NB4 (cell line): ENCODE data around the gene GFER.
"Not testable (repeated sequence)": the region's sequence is repeated elsewhere in the genome, so short reads cannot be mapped to it uniquely, and the experiment has no call there.

Experiments used
- DNase-seq: peaks from one replicate; pipeline ENCODE4 v3.0.0; 2010; ENCODE audit warnings: low read depth
- H3K4me3 ChIP-seq: one replicate; pipeline ENCODE4 v1.5.1; 2011; ENCODE audit warnings: mild to moderate bottlenecking, low read depth, low read length, moderate library complexity
- MYC ChIP-seq: IDR thresholded peaks from 2 replicates; pipeline ENCODE4 v1.6.1; 2011; ENCODE audit warnings: low read depth, low read length
- POLR2A ChIP-seq: IDR thresholded peaks from 2 replicates; pipeline ENCODE4 v1.6.1; 2011; ENCODE audit warnings: mild to moderate bottlenecking; ENCODE audit not compliant: insufficient read length; ENCODE audit errors: extremely low read depth
- TF ChIP-seq, protein P1 (sequence below): IDR thresholded peaks from 2 replicates; pipeline ENCODE4 v1.6.1; 2011; ENCODE audit warnings: low read depth, low read length
- TF ChIP-seq, protein P2 (sequence below): IDR thresholded peaks from one replicate; pipeline ENCODE4 v1.5.1; 2012; ENCODE audit warnings: low read depth, low read length

The GFER gene

DNA sequence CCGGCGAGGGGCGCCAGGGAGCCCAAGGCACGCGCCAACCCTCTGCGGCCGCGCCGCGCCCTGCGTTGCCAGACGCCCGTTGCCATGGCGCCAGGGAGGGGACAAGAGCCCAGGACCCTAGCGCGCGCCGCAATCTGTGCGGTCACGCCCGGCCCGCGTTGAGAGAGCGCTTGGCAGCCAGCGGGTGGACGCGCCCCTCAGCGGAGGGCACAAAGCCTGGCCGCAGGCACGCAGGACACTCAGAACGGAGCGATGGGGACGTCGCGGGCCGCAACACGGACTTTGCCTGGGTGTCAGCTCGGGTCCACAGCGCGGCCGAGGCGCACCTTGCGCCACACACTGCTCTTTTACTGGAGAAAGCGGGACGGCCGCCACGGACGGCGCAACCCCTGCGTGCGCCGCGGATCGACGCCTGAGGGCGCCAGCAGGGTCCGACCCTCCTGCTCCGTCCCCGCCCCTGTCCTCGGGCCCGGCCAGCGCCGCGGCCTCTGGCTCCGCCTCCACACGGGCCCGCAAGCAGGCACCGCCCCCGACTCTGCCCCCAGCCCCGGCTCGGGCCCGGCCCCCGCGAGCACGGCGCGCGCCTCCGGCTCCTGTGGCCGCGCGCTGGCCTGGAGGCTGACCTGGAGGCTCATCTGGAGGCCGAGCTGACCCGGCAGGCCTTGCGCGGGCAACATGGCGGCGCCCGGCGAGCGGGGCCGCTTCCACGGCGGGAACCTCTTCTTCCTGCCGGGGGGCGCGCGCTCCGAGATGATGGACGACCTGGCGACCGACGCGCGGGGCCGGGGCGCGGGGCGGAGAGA is at the start of gene GFER:
Gene GFER (plus strand): TSS at position 650 of the 803 bp plus-strand sequence. CDS start 26 bp downstream, at position 676.
- TF ChIP-seq, protein P1, sequence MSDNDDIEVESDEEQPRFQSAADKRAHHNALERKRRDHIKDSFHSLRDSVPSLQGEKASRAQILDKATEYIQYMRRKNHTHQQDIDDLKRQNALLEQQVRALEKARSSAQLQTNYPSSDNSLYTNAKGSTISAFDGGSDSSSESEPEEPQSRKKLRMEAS = 0 out of 2 replicates have a peak, but pooled peaks have one; percentile 7
- peak; percentile 70 for TF ChIP-seq POLR2A
- TF ChIP-seq, protein P2, sequence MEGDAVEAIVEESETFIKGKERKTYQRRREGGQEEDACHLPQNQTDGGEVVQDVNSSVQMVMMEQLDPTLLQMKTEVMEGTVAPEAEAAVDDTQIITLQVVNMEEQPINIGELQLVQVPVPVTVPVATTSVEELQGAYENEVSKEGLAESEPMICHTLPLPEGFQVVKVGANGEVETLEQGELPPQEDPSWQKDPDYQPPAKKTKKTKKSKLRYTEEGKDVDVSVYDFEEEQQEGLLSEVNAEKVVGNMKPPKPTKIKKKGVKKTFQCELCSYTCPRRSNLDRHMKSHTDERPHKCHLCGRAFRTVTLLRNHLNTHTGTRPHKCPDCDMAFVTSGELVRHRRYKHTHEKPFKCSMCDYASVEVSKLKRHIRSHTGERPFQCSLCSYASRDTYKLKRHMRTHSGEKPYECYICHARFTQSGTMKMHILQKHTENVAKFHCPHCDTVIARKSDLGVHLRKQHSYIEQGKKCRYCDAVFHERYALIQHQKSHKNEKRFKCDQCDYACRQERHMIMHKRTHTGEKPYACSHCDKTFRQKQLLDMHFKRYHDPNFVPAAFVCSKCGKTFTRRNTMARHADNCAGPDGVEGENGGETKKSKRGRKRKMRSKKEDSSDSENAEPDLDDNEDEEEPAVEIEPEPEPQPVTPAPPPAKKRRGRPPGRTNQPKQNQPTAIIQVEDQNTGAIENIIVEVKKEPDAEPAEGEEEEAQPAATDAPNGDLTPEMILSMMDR = no peak
- TF ChIP-seq MYC = peak; percentile 66; the same call in 1 of the 2 replicates
- peak within 1 kb of the TSS; percentile 68 for H3K4me3 ChIP-seq
- peak; percentile 93 for DNase-seq

DNA sequence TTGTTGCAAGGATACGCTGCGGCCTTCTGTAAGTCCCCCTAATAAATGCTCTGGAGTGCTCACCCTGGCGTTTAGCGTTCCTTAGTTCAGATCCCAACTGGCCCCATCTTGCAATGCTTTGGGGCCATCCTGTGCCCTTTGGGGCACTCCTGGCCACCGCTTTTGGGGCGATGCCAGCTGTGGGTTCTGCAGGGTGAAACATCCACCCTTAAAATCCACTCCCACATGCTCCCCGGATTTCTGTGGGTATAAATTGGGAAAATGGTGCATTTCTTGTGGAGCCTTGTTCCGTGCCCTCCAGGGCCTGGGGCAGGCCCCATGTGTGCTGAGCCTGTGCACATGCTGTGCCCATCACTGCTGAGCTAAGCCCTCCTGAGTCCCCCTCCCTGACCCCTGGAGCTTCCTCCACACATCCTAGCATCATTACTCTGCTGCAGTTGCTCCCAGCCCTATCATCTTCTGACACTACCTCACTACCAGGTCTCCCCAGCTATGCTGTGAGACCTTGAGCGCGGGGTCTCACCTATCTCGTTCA is 47.0 kb upstream of the GFER start:
- no peak for DNase-seq
- TF ChIP-seq, protein P2 = no peak
- H3K4me3 ChIP-seq = no peak overlapping the region

DNA sequence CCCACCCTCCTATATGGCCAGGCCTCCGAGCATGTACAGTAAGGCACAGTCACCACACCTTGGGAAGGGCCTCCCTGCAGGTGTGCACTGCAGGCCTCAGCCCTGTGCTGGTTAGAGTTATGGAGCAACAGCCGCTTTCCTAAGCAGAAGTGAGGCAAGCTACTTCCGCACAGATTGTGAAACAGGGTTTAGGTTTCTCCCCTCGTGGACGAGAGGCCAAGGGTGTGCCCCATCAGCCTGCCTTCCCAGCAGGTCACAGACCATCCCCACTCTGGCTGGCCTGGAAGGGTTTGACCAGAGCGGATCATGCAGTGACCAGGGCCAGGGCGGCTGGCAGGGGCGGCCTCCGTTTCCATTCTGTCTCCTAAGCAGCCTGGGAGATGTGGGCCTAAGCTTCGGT is 45.7 kb upstream of the GFER start:
- TF ChIP-seq, protein P2 = no peak
- TF ChIP-seq MYC (peak; percentile 94), POLR2A (peak; percentile 31)
- TF ChIP-seq, protein P1 = peak; percentile 88
- peak overlapping the region; percentile 34 for H3K4me3 ChIP-seq
- peak; percentile 90 for DNase-seq

DNA sequence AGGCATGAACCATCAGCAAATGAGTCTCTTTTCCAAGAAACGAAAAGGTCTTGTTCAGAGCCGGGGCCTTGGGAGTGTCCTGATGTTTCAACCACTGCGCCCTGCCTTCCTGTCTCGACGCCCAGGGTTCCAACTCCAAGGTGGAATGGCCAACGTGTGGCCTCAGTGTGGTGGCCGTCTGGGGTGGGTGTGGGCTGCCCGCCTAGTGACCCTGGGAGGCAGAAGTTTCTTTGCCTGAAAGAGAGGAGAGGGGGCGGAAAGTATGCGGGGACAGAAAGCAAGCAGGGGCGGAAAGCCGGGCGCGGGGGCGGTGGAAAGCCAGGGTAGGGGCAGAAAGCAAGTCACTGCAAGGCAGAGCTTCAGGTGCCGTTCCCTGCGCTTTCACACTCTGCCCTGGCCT is 45.1 kb upstream of the GFER start:
- DNase-seq = peak; percentile 63
- TF ChIP-seq, protein P1 = no peak
- TF ChIP-seq, protein P2 = no peak
- TF ChIP-seq POLR2A (no peak), MYC (0 out of 2 replicates have a peak, but pooled peaks have one; percentile 15)
- H3K4me3 ChIP-seq = peak overlapping the region; percentile 34

DNA sequence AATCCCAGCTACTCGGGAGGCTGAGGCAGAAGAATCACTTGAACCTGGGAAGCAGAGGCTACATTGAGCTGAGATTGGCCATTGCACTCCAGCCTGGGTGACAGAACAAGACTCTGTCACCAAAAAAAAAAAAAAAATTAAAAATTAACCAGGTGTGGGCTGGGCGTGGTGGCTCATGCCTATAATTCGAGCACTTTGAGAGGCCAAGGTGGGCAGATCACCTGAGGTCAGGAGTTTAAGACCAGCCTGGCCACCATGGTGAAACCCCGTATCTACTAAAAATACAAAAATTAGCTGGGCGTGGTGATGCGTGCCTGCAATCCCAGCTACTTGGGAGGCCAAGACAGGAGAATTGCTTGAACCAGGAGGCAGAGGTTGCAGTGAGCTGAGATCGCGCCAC is 44.2 kb upstream of the GFER start:
- H3K4me3 ChIP-seq, DNase-seq: not testable (repeated sequence)

DNA sequence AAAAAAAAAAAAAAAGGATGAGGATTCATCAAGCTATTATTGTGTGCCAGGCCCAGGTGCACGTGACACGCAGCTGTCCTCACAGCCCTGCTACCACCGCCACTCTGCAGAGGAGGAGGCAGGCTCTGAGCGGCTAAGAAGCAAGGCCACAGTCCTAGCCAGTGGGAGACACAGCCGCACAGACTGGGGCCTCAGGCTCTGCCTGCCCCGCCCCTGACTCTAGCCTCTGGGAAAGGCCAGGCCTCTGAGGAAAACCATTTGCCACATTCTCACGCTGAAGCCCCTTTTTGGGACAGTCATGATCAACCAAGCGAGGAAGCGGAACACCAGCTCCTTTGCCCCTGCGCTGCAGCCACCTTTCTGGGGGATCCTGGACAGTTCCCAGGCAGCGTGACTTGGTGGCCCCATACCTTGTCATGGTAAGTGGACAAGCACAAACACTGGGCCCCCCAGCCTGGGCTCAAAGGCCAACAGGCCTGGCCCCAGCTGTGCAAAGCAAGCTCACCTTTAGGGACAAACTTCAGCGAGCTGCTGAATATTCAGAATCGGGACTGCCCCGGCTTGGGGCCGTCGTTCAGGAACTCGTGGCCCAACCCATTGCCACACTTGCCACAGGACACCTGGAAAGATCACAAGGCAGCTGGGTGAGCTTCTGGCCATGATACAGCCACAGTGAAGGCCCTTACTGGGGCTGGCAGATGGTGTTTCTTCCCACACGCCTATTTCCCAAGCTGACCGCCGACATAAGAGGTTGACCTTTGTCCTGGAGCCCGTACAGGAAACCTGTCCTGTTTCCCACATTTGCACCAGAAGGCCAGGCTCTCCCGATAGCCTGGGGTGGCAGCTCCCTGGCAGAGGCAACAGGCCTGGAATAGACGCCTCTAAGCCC is 43.5 kb upstream of the GFER start:
- no peak for DNase-seq
- TF ChIP-seq POLR2A = no peak
- TF ChIP-seq MYC = no peak
- TF ChIP-seq, protein P1 = no peak
- TF ChIP-seq, protein P2 = no peak

More for the DNA sequence above, 43.5 kb upstream of the GFER start:
- no peak overlapping the region for H3K4me3 ChIP-seq
